ENCODE results near the gene DAB2IP. TPM values are rescaled to one million over a fixed set of nuclear protein-coding genes. Genes with fewer than 3 reads are reported as not detected.

DAB2IP gene
- total and polyA plus RNA-seq, 2 of the 4 experiments (the other 2 are of a cell fraction) = 5.6 to 17.2 TPM

DNA sequence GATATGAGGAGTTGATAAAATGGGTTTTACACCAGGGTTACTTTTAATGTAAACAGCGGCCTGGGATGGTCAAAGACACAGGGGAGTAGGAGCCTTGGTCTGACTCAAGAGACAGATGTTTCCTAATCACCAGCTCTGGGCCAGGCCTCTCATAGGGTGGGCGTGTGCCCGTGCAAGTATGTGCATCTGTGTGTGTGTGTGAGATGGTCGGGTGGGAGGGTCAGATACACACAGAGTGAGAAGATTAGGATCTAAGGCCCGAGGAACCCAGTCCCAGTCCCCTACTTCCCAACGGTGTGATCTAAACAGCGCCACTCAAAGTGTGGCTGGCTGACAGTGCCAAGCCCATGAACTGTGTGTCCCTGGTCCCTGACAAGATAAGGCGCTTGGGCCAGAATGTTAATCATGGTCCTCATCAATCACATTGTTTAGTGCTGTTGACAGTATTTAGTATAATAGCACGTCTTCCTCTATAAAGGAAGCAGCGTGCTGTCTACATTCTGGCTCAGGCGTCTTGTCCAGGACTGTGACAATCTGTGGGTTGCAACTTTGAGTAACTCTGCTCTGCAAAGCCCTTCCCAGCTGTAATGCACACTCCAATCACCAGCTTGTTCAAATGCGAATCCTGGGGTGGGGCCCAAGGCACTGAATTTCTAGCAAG, 173.7 kb downstream of the DAB2IP start (continued):
- TF ChIP-seq CTCF (conservative IDR thresholded peaks at IDR 0.05; ENCODE audit: low read depth, low read length) = no peak

DNA sequence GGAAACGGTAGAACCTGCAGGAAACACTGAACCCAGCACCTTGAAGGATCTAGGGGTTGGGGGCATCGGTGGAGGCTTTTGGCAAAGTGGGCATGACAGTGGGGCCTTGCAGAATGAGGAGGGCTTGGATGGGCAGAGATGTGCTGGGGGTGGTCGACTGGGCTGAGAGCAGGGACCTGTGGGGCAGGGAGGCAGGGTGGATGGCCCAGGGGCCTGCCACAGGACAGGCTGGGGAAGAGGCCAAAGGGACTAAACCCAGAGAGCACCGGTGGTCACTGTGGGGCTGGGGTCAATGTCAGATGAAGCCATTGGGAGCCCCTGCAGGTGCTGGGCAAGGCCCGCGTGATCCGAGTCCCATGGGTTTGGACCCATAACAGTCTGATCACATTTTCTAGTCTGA, 175.3 kb downstream of the DAB2IP start:
- no peak for TF ChIP-seq ELK1 (IDR thresholded peaks at IDR 0.05; ENCODE audit: borderline replicate concordance, low read depth, low read length)
- no peak for TF ChIP-seq NFE2L2 (IDR thresholded peaks at IDR 0.05; ENCODE audit: low read depth, low read length)
- TF ChIP-seq CTCF (conservative IDR thresholded peaks at IDR 0.05; ENCODE audit: low read depth, low read length) = no peak
- TF ChIP-seq, protein P1, sequence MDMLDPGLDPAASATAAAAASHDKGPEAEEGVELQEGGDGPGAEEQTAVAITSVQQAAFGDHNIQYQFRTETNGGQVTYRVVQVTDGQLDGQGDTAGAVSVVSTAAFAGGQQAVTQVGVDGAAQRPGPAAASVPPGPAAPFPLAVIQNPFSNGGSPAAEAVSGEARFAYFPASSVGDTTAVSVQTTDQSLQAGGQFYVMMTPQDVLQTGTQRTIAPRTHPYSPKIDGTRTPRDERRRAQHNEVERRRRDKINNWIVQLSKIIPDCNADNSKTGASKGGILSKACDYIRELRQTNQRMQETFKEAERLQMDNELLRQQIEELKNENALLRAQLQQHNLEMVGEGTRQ (IDR thresholded peaks at IDR 0.05; ENCODE audit: low read depth, low read length) = no peak
- no peak for TF ChIP-seq RAD21 (IDR thresholded peaks at IDR 0.05; ENCODE audit: low read length)
- no peak for TF ChIP-seq POLR2A (IDR thresholded peaks at IDR 0.05; ENCODE audit: low read depth, low read length)
- TF ChIP-seq MAFK (IDR thresholded peaks at IDR 0.05; ENCODE audit: low read depth, low read length) = no peak
- no peak for TF ChIP-seq RFX5 (IDR thresholded peaks at IDR 0.05; ENCODE audit: low read depth, low read length)
- no peak for TF ChIP-seq FOS (IDR thresholded peaks at IDR 0.05; ENCODE audit: low read depth, low read length)
- POLR2A ChIA-PET (ENCODE audit: unreplicated experiment) = no interaction called here
- no peak overlapping the region for H3K56ac ChIP-seq (ENCODE audit: extremely low read depth, insufficient read depth, low read length)

More for the DNA sequence above, 175.3 kb downstream of the DAB2IP start:
- CTCF ChIA-PET = no interaction called here
- H3K9me1 ChIP-seq (ENCODE audit: insufficient read depth, low read length) = peaks cover 3% of the 10 kb centered on the region; the same call in 1 of the 2 replicates
- H3K27me3 ChIP-seq (ENCODE audit: control insufficient read depth, insufficient read depth, low read length) = no peaks in the 10 kb centered on the region
- BruUV-seq (replicated peaks) = no TSS peak
- ATAC-seq (ENCODE audit: low read depth) (no peak), DNase-seq (no peak)
- H2BK5ac ChIP-seq (ENCODE audit: low read depth, low read length, poor library complexity, severe bottlenecking) = no peak overlapping the region
- H3K14ac ChIP-seq (replicated peaks; ENCODE audit: low read depth, low read length) = no peak overlapping the region
- no peak overlapping the region for H2AK9ac ChIP-seq (replicated peaks; ENCODE audit: low read depth, low read length, poor library complexity)
- dilution Hi-C loops (cut with HindIII; ENCODE audit: low sequenced_read_pairs, unreplicated experiment) = no loop called here
- no peak overlapping the region for H2BK15ac ChIP-seq (ENCODE audit: low read depth, low read length)
- H3K36me3 ChIP-seq (ENCODE audit: control insufficient read depth, insufficient read depth, low read length) = no peaks in the 10 kb centered on the region
- peaks cover 8% of the 10 kb centered on the region for H3K4me1 ChIP-seq (ENCODE audit: control insufficient read depth, insufficient read depth, low read length)
- no peak overlapping the region for H3K9ac ChIP-seq (ENCODE audit: low read depth, low read length)
- H3K23ac ChIP-seq (ENCODE audit: low read depth, low read length) = no peak overlapping the region
- no peak overlapping the region for H4K5ac ChIP-seq (ENCODE audit: low read depth, low read length)
- no peaks in the 10 kb centered on the region for H4K20me1 ChIP-seq (ENCODE audit: insufficient read depth, low read length)
- H3K4me3 ChIP-seq (ENCODE audit: insufficient read depth, low read depth, low read length) = no peak overlapping the region
- no peak overlapping the region for H2AK5ac ChIP-seq (ENCODE audit: low read depth, low read length)
- H3K18ac ChIP-seq (ENCODE audit: low read depth, low read length) = no peak overlapping the region
- no peaks in the 10 kb centered on the region for H3K9me3 ChIP-seq (ENCODE audit: control insufficient read depth, insufficient read depth, low read length)
- H3K4ac ChIP-seq (ENCODE audit: low read depth, low read length) = no peak overlapping the region
- H3K79me1 ChIP-seq (ENCODE audit: low read depth in 1 of 2, low read length in 2 of 2) = no peaks in the 10 kb centered on the region
- no peak overlapping the region for H2BK120ac ChIP-seq (ENCODE audit: low read depth, low read length)
- H2AFZ ChIP-seq (replicated peaks; ENCODE audit: low read length, poor library complexity) = no peak overlapping the region
- no peak overlapping the region for H2BK20ac ChIP-seq (ENCODE audit: low read depth, low read length)
- intact Hi-C loops (cut with micrococcal nuclease) = no loop called here
- no peak overlapping the region for H3K4me2 ChIP-seq (ENCODE audit: low read depth, low read length)
- WGBS, 2 experiments (ENCODE audit: extremely low coverage in 2 of 2, insufficient read length in 1 of 2) = no CpG with 5 or more reads among the region's 7 CpGs
- in situ Hi-C loops (cut with MboI; ENCODE audit: low sequenced_read_pairs) = no loop called here
- no peak overlapping the region for H4K8ac ChIP-seq (ENCODE audit: low read depth in 2 of 2, low read length in 2 of 2)
- H3K27ac ChIP-seq (ENCODE audit: insufficient read depth, low read length) = no peak overlapping the region
- no peak overlapping the region for H4K91ac ChIP-seq (ENCODE audit: insufficient read depth, low read depth, low read length)
